Colon (tissue), 2 donors: ENCODE results near the gene BCLAF3.
A peak's percentile ranks its signal among the peaks of the same experiment; 100 is the strongest.

Experiments used
- FAIRE-seq: peaks from 2 replicates; lab custom pipeline; 2012; peaks lifted over from hg19 to GRCh38; lab: Jason Lieb, UNC
- donor health status: control.
- donor health status: control.

The BCLAF3 gene

GRCh38 chrX:19966056-19966455 lies 24.8 kb downstream of the BCLAF3 start:
- FAIRE-seq, result no peak

GRCh38 chrX:19964017-19964710 lies 26.7 kb downstream of the BCLAF3 start:
- no peak for FAIRE-seq

- no peak for FAIRE-seq
Observed at GRCh38 chrX:19960913-19961312, 29.9 kb downstream of the BCLAF3 start.

- FAIRE-seq, result no peak
Observed at GRCh38 chrX:19958552-19959486, 32.0 kb downstream of the BCLAF3 start.

GRCh38 chrX:19956923-19957322 lies 33.9 kb downstream of the BCLAF3 start:
- no peak for FAIRE-seq

- no peak for FAIRE-seq
Observed at GRCh38 chrX:19956306-19956705, 34.6 kb downstream of the BCLAF3 start.

- no peak for FAIRE-seq
Observed at GRCh38 chrX:19955306-19955705, 35.6 kb downstream of the BCLAF3 start.

- no peak for FAIRE-seq
Observed at GRCh38 chrX:19954335-19955096, 36.3 kb downstream of the BCLAF3 start.

- no peak for FAIRE-seq
Observed at GRCh38 chrX:19953145-19953544, 37.7 kb downstream of the BCLAF3 start.

GRCh38 chrX:19949340-19949739 lies 41.5 kb downstream of the BCLAF3 start:
- FAIRE-seq, result peak; percentile 31

GRCh38 chrX:19947612-19948011 lies 43.2 kb downstream of the BCLAF3 start:
- FAIRE-seq, result peak; percentile 57
